Measurements from ENCODE around the gene FADS1.

The FADS1 gene

DNA sequence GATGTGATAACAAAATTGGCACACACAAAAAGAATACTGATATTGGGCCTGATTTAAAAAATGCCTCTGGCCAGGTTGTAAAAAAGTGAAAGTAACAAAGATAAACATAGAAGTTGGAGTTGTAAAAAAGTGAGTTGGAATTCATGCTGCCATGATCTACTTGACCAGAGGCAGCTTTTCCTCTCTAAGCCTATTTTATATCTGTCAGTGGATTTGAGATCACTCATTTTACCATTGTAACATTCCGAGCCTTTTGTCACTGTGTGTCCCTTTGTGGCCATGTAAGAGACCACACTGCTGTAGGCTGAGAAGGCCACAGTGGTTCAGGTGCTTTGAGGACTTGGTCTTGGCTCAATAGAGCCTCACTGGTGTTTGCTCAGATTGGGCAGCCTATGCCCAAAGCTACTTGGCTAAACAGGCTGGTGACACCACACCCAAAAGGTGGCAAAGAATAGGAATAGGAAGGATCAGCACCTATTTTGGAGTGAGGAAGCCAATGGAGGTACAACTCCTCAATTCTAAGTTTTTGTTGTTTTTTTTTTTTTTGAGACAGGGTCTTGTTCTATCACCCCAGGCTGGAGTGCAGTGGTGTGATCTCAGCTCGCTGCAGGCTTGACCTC lies 17.0 kb downstream of the FADS1 start:
- FAIRE-seq: no peak
- no peak for DNase-seq (ENCODE audit: insufficient read length, low spot score)

GRCh38 chr11:61797263-61797944 lies 19.4 kb downstream of the FADS1 start:
- DNase-seq (ENCODE audit: insufficient read length, low spot score): no peak
- no peak for FAIRE-seq

DNA sequence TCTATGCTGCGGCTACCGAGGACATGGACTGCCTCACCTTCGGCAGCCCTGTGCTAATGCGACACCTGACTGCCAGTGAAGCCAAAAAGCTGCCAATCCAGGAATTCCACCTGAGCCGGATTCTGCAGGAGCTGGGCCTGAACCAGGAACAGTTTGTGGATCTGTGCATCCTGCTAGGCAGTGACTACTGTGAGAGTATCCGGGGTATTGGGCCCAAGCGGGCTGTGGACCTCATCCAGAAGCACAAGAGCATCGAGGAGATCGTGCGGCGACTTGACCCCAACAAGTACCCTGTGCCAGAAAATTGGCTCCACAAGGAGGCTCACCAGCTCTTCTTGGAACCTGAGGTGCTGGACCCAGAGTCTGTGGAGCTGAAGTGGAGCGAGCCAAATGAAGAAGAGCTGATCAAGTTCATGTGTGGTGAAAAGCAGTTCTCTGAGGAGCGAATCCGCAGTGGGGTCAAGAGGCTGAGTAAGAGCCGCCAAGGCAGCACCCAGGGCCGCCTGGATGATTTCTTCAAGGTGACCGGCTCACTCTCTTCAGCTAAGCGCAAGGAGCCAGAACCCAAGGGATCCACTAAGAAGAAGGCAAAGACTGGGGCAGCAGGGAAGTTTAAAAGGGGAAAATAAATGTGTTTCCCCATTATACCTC lies 20.8 kb downstream of the FADS1 start:
- no peak for FAIRE-seq
- DNase-seq (ENCODE audit: insufficient read length, low spot score): no peak

DNA sequence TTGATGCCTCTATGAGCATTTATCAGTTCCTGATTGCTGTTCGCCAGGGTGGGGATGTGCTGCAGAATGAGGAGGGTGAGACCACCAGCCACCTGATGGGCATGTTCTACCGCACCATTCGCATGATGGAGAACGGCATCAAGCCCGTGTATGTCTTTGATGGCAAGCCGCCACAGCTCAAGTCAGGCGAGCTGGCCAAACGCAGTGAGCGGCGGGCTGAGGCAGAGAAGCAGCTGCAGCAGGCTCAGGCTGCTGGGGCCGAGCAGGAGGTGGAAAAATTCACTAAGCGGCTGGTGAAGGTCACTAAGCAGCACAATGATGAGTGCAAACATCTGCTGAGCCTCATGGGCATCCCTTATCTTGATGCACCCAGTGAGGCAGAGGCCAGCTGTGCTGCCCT lies 21.3 kb downstream of the FADS1 start:
- no peak for DNase-seq (ENCODE audit: insufficient read length, low spot score)
- FAIRE-seq: no peak

DNA sequence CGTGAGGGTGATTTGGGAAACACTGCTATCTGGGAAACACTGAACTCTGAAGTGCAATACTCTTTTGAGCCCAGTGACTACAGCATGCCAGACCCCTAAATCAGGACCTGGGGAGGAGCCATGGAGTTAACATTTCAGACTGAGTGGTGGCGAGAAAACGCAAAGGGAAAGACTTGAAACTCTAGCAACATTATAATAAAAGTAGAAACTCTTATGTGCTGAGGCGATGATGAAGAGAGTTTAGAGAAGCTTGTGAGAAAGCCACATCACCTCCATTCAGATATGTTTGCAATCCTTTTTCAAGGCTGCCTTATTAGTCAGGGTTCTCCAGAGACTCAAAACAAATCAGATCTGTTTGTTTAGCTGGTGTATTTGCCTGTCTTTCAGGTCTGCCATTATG lies 22.2 kb downstream of the FADS1 start:
- DNase-seq (ENCODE audit: insufficient read length, low spot score) (no peak), FAIRE-seq (no peak)

- no peak for DNase-seq (ENCODE audit: insufficient read length, low spot score)
- no peak for FAIRE-seq
Measured at GRCh38 chr11:61793829-61794204, 23.0 kb downstream of the FADS1 start.

DNA sequence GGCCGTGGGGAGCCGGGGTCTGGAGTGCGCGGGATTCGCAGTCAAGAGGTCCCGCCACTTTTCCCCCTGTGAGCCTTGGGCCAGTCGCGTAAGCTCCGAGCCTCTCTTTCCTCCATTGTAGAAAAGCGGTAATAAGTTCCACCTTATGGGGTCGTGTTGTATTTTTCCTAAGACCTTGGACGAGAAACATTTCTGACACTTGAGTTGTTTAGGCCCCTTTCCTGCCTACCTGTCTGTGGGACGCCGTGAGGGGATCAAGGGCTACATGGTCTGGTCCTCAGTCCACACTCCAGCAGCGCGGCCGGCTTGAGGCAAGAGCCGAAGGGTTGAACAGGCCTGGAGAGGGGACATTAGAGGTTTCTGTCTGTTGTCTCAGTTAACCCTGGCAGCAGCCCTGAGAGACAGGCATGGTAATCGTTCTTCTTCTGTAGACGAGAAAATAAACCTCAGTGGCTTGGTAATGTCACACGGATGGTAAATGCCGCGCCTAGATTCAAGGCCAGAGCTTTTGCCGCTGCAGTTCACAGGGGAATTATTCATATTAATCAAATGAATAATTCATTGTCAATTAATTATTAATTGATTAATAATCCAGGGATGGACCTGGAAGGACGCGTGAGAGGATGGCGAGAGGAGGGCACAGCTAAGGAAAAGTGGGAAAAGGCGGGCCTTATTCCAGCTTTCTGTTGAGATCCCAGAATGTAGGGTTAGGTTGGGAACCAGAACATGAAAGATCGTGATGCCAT lies 23.5 kb downstream of the FADS1 start:
- no peak for FAIRE-seq

DNA sequence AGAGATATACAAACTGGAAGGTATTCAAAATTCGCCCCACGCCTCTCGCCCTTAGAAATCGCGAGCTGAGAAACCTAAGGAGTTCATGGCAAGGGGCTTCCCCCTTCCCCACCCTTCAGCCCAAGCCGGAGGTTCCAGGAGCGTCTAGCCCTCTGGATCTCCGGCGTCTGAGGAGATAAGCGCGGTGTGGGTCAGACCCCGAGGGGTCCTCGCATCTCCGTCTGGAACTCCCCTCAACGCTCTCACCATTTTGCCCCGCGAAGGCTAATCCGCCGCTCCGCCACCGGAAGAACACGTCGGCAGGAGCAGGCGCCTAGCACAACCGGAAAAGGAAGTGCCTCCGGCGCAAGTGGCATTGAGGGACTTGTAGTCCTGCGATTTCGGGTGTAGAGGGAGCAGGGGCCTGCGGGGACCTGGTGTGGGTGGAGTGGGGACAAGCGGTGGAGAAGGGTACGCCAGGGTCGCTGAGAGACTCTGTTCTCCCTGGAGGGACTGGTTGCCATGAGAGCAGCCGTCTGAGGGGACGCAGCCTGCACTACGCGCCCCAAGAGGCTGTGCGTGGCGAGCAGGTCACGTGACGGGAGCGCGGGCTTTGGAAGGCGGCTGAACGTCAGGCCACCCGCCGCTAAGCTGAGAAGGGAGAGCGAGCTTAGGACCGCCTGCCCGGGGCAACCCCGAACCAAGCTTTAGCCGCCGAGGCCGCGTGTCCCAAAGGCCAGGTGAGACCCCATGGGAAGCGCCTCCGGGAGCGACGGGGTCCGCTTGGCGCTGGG lies 24.3 kb downstream of the FADS1 start, which contains the start of the genes FEN1 and TMEM258:
FEN1 (plus strand) TSS at position 602 of the 773 bp plus-strand sequence. CDS start 2,451 bp downstream, outside the sequence.
TMEM258 (minus strand) TSS at position 290 of the 773 bp plus-strand sequence; CDS start at position 249, 41 bp downstream.
- FAIRE-seq: peak; percentile 92
- peak; percentile 89 for DNase-seq (ENCODE audit: insufficient read length, low spot score)

More for the DNA sequence above, 23.5 kb downstream of the FADS1 start:
- no peak for DNase-seq (ENCODE audit: insufficient read length, low spot score)

DNA sequence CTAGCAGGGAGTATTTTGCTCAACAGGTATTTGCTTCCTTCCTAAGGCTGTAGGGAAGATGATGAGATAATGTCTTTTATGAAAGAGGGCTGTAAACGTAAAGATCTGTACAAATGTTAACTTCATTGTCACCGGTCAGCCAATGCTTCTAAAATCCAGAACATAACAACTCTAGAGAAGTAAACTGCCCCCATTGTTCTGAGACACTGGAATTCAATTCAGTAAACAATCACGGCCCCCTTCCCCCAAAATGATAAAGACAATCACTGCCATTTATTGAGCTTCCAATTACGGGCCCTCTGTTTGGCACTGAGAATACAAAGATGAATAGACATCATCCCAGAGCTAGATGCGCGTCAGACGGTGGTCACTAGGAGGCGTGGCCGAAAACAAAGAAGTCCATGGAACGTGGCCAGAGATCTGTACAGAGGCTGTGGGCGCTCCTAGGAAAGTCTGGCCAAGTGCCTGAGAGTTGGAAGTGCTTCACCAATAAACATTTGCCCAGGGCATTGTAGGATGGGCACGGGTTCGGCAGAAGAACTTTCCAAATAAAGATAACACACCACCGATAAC lies 25.0 kb downstream of the FADS1 start:
- no peak for FAIRE-seq
- no peak for DNase-seq (ENCODE audit: insufficient read length, low spot score)

GRCh38 chr11:61787928-61788491 lies 28.8 kb downstream of the FADS1 start:
- no peak for DNase-seq (ENCODE audit: insufficient read length, low spot score)
- FAIRE-seq: no peak

DNA sequence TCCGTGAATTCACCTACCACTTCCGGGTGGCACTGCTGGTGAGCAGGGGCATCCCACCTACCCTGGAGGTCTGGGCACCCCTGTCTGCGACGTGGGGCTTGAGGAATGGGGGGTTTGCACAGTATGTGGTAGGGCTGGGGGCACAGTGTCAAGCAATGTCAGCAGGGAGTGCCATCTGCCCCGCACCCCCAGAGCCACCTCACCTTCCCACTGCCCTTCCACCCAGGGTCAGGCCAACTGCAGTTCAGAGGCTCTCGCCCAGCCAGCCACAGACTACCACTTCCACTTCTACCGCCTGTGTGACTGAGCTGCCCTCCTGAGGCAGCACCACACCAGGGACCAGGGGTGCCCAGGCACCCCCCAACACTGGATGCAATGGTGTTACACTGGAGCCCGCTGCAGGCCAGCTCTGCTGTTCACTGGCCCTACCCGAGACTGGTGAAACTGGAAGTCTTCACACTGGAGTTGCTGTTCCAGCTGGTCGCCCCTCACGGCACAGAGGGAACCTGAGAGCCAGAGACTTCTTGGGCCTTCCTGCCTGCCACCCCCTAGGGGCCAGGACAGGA lies 30.9 kb downstream of the FADS1 start:
- DNase-seq (ENCODE audit: insufficient read length, low spot score): no peak
- FAIRE-seq: no peak

DNA sequence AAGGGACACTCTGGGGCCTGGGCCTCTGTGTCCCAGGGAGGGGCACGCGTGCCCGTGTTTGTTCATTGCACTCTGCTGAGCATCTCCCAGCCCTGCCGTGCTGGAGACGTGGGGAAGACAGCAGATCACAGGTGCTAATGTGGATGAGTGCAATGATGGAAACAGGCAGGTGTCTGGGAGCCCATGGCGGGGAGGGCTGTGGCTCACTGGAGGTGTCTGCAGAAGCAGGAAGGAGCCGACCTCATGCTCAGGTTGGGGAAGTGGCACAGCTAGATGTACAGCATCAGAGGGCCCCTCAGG lies 32.3 kb downstream of the FADS1 start:
- FAIRE-seq (no peak), DNase-seq (ENCODE audit: insufficient read length, low spot score) (no peak)

DNA sequence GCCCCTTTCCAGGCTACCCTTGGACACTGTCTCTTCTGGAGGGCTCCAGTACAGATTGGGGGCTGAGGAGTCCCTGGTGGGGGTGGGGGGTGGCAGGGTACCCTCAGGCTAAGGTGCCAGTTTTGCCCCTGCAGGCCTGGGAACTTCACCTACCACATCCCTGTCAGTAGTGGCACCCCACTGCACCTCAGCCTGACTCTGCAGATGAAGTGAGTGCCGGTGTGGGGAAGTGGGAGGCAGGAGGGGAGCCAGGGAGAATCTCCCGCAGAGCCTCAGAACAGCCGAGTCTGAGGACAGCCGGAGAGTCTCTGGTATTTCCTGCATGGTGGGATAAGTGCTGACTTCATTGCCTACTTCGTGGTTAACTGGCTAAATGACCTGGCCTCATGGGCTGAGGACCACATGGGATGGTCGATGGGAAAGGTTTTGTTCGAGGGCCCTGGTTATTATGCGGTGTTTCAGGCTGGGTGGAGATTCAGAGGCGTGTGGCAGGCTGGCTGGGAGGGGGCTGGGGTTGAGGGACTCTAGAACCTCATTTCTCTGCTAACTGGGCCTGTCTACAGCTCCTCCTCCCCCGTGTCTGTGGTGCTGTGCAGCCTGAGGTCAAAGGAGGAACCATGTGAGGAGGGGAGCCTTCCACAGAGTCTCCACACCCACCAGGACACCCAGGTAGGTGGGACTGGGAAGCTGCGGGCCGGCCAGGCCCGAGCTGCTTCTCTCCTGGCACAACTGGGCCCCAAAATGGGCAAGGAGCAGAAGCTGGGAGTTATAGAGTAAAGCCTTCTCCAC lies 32.9 kb downstream of the FADS1 start:
- DNase-seq (ENCODE audit: insufficient read length, low spot score) (no peak), FAIRE-seq (no peak)

- FAIRE-seq (no peak), DNase-seq (ENCODE audit: insufficient read length, low spot score) (no peak)
Measured at GRCh38 chr11:61782841-61783240, 34.0 kb downstream of the FADS1 start.

- FAIRE-seq: no peak
- no peak for DNase-seq (ENCODE audit: insufficient read length, low spot score)
Measured at GRCh38 chr11:61782299-61782698, 34.5 kb downstream of the FADS1 start.

DNA sequence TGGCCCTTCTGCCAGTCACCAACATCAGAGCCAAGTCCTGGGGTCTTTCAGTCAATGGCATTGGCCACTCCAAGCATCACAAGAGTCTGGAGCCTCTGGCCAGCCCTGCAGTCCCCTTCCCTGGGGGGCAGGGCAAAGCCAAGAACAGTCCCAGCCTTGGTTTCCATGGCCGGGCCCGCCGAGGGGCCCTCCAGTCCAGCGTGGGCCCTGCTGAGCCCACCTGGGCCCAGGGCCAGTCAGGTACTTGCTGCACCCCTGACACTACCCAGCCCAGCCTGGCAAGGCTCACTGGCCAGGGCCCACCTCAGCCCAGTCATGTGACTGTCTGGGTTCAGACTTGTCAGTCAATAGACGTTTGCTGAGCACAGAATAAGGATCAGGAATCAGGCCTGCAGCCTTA lies 35.2 kb downstream of the FADS1 start:
- DNase-seq (ENCODE audit: insufficient read length, low spot score) (no peak), FAIRE-seq (no peak)

GRCh38 chr11:61780581-61781162 lies 36.1 kb downstream of the FADS1 start:
- no peak for DNase-seq (ENCODE audit: insufficient read length, low spot score)
- no peak for FAIRE-seq

DNA sequence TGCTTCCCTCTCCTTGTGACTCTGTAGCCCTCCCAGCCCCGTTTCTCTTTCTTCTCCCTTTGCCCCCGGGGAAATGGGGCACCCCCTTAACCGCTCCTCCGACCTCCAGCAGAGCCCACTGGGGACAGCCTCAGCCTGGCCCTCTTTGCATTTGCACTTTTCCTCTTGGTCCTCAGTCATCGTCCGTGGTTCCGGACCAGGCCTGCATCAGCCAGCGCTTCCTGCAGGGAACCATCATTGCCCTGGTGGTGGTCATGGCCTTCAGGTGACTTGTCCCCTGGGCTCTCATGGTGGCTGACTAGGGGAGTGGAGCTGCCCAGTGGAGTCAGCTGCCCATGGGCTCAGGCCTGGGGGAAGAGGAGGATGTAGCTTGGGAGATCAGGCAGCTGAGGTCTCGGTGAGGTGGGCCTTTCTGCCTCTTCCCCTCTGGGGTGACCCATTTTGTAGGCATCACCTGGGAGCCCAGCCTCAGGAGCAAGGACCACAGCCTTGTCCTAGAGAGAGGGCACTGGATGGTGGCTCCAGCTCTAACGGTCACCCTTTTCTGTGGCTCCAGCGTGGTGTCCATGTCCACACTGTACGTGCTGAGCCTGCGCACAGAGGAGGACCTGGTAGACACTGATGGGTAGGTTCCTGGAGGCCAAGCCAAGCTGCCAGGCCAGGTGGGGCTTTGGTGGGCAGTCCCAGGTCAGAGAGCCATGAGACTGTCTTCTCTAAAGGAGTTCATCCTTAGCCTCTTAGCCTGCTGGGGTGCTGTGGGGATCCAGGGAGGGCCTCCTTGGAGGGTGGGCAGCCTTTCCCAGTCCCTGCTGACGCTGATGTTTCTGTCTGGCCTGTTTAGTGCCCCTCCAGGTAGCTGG lies 36.9 kb downstream of the FADS1 start:
- DNase-seq (ENCODE audit: insufficient read length, low spot score) (no peak), FAIRE-seq (no peak)

Measured in GM19239 (cell line).